HG03066 (cell line): Measurements from ENCODE around the gene WRAP73.
"Not testable (repeated sequence)": the region's sequence is repeated elsewhere in the genome, so short reads cannot be mapped to it uniquely, and the experiment has no call there.

Experiments used
- ATAC-seq: cut with Tn5 transposase; IDR thresholded peaks from one replicate; pipeline ENCODE4 v1.9.1; 2021; ENCODE audit warnings: low read depth; ENCODE audit not compliant: unreplicated experiment

WRAP73 gene

GRCh38 chr1:3584915-3585314 is 65.0 kb downstream of the WRAP73 start:
- ATAC-seq = no peak

- not testable (repeated sequence) for ATAC-seq
Observed at GRCh38 chr1:3583751-3584150, 66.2 kb downstream of the WRAP73 start.

DNA sequence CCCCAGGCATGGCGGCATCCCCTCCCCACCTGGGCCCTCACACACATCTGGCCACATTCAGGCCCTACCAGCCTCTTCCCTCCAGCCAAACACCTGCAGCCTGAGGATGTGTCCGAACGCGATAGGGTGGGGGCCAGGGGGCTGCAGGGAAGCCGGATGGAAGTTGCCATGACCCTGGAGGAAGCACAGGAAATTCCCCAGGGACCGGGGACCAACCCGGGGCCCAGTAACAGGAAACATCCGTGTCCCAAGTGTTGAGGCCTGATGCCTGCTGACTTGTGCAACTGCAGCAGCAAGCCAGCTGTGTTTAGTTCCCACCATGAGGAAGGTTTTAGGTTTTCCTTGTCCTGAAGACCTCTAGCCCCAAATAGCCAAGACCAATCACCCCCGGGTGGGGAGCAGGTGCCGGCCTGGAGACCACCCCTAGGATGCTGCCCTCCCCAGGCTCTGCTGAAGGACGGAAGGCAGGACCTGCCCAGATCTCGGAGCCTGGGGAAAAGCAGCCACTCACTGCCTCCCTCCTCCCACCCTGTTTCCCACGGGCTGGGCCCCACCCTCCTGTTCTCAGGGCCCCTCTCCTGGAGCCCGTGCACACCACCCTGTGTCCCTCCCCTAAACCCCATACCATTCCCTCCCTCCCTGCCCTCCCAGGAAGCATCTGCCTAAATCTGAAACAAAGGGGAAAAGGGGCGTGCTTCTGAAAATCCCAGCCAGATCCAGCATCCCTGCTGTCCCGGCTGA is 68.4 kb downstream of the WRAP73 start:
- ATAC-seq = no peak
